GM19397 (cell line): ENCODE data around the gene MAP4K2.

Experiments used
- ATAC-seq: cut with Tn5 transposase; IDR thresholded peaks from one replicate; pipeline ENCODE4 v1.9.1; 2021; ENCODE audit warnings: mild to moderate bottlenecking, moderate library complexity; ENCODE audit not compliant: unreplicated experiment

The MAP4K2 gene

GRCh38 chr11:64757549-64758329, 45.3 kb downstream of the MAP4K2 start:
- no peak for ATAC-seq

- no peak for ATAC-seq
Measured at GRCh38 chr11:64755681-64756361, 47.2 kb downstream of the MAP4K2 start.

- no peak for ATAC-seq
Measured at GRCh38 chr11:64754919-64755662, 47.9 kb downstream of the MAP4K2 start.

GRCh38 chr11:64754124-64754918, 48.7 kb downstream of the MAP4K2 start:
- ATAC-seq, result no peak

- ATAC-seq, result no peak
Measured at GRCh38 chr11:64753380-64754123, 49.5 kb downstream of the MAP4K2 start.

- ATAC-seq, result no peak
Measured at GRCh38 chr11:64753019-64753379, 50.0 kb downstream of the MAP4K2 start.

GRCh38 chr11:64752175-64752970, 50.6 kb downstream of the MAP4K2 start:
- ATAC-seq, result no peak

GRCh38 chr11:64751580-64751979, 51.4 kb downstream of the MAP4K2 start:
- no peak for ATAC-seq

- no peak for ATAC-seq
Measured at GRCh38 chr11:64751136-64751535, 51.9 kb downstream of the MAP4K2 start.

GRCh38 chr11:64750361-64751054, 52.5 kb downstream of the MAP4K2 start:
- no peak for ATAC-seq

- ATAC-seq, result no peak
Measured at GRCh38 chr11:64747961-64748665, 54.9 kb downstream of the MAP4K2 start.

- no peak for ATAC-seq
Measured at GRCh38 chr11:64746486-64746885, 56.5 kb downstream of the MAP4K2 start.

- ATAC-seq, result no peak
Measured at GRCh38 chr11:64745521-64746328, 57.3 kb downstream of the MAP4K2 start.

GRCh38 chr11:64745189-64745520, 57.9 kb downstream of the MAP4K2 start:
- no peak for ATAC-seq

- ATAC-seq, result peak; percentile 28
Measured at GRCh38 chr11:64744544-64745188, 58.3 kb downstream of the MAP4K2 start.

- no peak for ATAC-seq
Measured at GRCh38 chr11:64743591-64744543, 59.1 kb downstream of the MAP4K2 start, which contains the start of gene RASGRP2. Gene RASGRP2, minus strand, starts transcription at chr11:64744142. Its CDS starts 1,276 bp downstream, at chr11:64742866.
